GM12892 (cell line): Measurements from ENCODE around the gene RGS7.

Experiments
- POLR2A ChIP-seq: IDR thresholded peaks from 2 replicates; pipeline ENCODE4 v1.6.1; 2011; ENCODE audit warnings: low read depth, low read length, control low read depth
- POLR2AphosphoS5 ChIP-seq: IDR thresholded peaks from 2 replicates; pipeline ENCODE4 v1.6.1; 2011; ENCODE audit warnings: low read depth, low read length, control low read depth
- TAF1 ChIP-seq: IDR thresholded peaks from 2 replicates; pipeline ENCODE4 v1.6.1; 2011; ENCODE audit warnings: low read depth, mild to moderate bottlenecking, control low read depth, low read length, borderline replicate concordance

- no peak for TF ChIP-seq TAF1
- TF ChIP-seq POLR2AphosphoS5 = no peak
- TF ChIP-seq POLR2A = no peak
Observed at GRCh38 chr1:241063276-241063675, 293.7 kb downstream of the RGS7 start.
